HEK293 (cell line): ENCODE results near the gene KLK15.

Experiments used
- GLI2 ChIP-seq: fragments of 450-650 bp; formaldehyde crosslinking; IDR thresholded peaks from 2 replicates; pipeline ENCODE4; 2017; ENCODE audit warnings: missing biosample characterization, missing genetic modification characterization, low read depth, borderline replicate concordance
- GLIS1 ChIP-seq: fragments of 450-650 bp; formaldehyde crosslinking; IDR thresholded peaks from 2 replicates; pipeline ENCODE4 v1.5.1; 2016; ENCODE audit warnings: missing biosample characterization, missing genetic modification characterization
- HOXD13 ChIP-seq: sonication (generic); formaldehyde crosslinking; IDR thresholded peaks from 2 replicates; pipeline ENCODE4 v1.8.0; 2022; ENCODE audit warnings: missing genetic modification reagents, borderline replicate concordance
- PRDM1 ChIP-seq: fragments of 450-650 bp; formaldehyde crosslinking; IDR thresholded peaks from 2 replicates; pipeline ENCODE4; 2016; ENCODE audit warnings: missing biosample characterization, missing genetic modification characterization
- TRIM28 ChIP-seq: IDR thresholded peaks from 2 replicates; pipeline ENCODE4 v1.6.1; 2011; ENCODE audit warnings: low read length, control low read depth, borderline replicate concordance
- YY2 ChIP-seq: fragments of 450-650 bp; formaldehyde crosslinking; IDR thresholded peaks from 2 replicates; pipeline ENCODE4 v1.5.1; 2016; ENCODE audit warnings: missing biosample characterization, missing genetic modification characterization
- ZEB2 ChIP-seq: fragments of 450-650 bp; formaldehyde crosslinking; IDR thresholded peaks from 2 replicates; pipeline ENCODE4 v1.5.1; 2016; ENCODE audit warnings: missing biosample characterization, missing genetic modification characterization
- ZFP41 ChIP-seq: fragments of 450-650 bp; formaldehyde crosslinking; IDR thresholded peaks from 2 replicates; pipeline ENCODE4 v1.5.1; 2016; ENCODE audit warnings: missing biosample characterization, missing genetic modification characterization, borderline replicate concordance
- ZNF148 ChIP-seq: fragments of 450-650 bp; formaldehyde crosslinking; IDR thresholded peaks from 2 replicates; pipeline ENCODE4 v1.5.0; 2017; ENCODE audit warnings: missing biosample characterization, missing genetic modification characterization, borderline replicate concordance
- ZNF155 ChIP-seq: fragments of 450-650 bp; formaldehyde crosslinking; IDR thresholded peaks from 2 replicates; pipeline ENCODE4 v1.5.1; 2016; ENCODE audit warnings: missing biosample characterization, missing genetic modification characterization
- ZNF24 ChIP-seq: fragments of 450-650 bp; formaldehyde crosslinking; IDR thresholded peaks from 2 replicates; pipeline ENCODE4 v1.5.1; 2016; ENCODE audit warnings: missing biosample characterization, missing genetic modification characterization
- ZNF280C ChIP-seq: fragments of 450-650 bp; formaldehyde crosslinking; IDR thresholded peaks from 2 replicates; pipeline ENCODE4 v1.5.1; 2016; ENCODE audit warnings: missing biosample characterization, missing genetic modification characterization
- ZNF292 ChIP-seq: fragments of 450-650 bp; formaldehyde crosslinking; IDR thresholded peaks from 2 replicates; pipeline ENCODE4 v1.5.1; 2016; ENCODE audit warnings: low read depth, missing biosample characterization, missing genetic modification characterization, borderline replicate concordance
- ZNF341 ChIP-seq: fragments of 450-650 bp; formaldehyde crosslinking; IDR thresholded peaks from 2 replicates; pipeline ENCODE4; 2016; ENCODE audit warnings: low read depth, missing biosample characterization, missing genetic modification characterization
- ZNF354C ChIP-seq: fragments of 450-650 bp; formaldehyde crosslinking; IDR thresholded peaks from 2 replicates; pipeline ENCODE4 v1.5.1; 2016; ENCODE audit warnings: missing biosample characterization, missing genetic modification characterization, low read depth, borderline replicate concordance
- ZNF362 ChIP-seq: fragments of 450-650 bp; formaldehyde crosslinking; IDR thresholded peaks from 2 replicates; pipeline ENCODE4 v1.5.1; 2016; ENCODE audit warnings: missing biosample characterization, missing genetic modification characterization
- ZNF37A ChIP-seq: fragments of 450-650 bp; IDR thresholded peaks from 2 replicates; pipeline ENCODE4 v1.5.1; 2018; ENCODE audit warnings: missing biosample characterization, missing genetic modification characterization
- ZNF394 ChIP-seq: fragments of 450-650 bp; formaldehyde crosslinking; IDR thresholded peaks from 2 replicates; pipeline ENCODE4 v1.5.1; 2016; ENCODE audit warnings: missing biosample characterization, missing genetic modification characterization, mild to moderate bottlenecking, moderate library complexity, borderline replicate concordance
- ZNF501 ChIP-seq: fragments of 450-650 bp; formaldehyde crosslinking; IDR thresholded peaks from 2 replicates; pipeline ENCODE4 v1.5.1; 2016; ENCODE audit warnings: missing biosample characterization, missing genetic modification characterization
- ZNF513 ChIP-seq: fragments of 450-650 bp; IDR thresholded peaks from 2 replicates; pipeline ENCODE4 v1.5.1; 2018; ENCODE audit warnings: missing biosample characterization, missing genetic modification characterization
- ZNF561 ChIP-seq: fragments of 450-650 bp; IDR thresholded peaks from 2 replicates; pipeline ENCODE4 v1.5.1; 2018; ENCODE audit warnings: missing biosample characterization, missing genetic modification characterization, borderline replicate concordance
- ZNF610 ChIP-seq: fragments of 450-650 bp; formaldehyde crosslinking; IDR thresholded peaks from 2 replicates; pipeline ENCODE4 v1.5.1; 2016; ENCODE audit warnings: missing biosample characterization, missing genetic modification characterization, borderline replicate concordance
- ZNF623 ChIP-seq: fragments of 450-650 bp; formaldehyde crosslinking; IDR thresholded peaks from 2 replicates; pipeline ENCODE4 v1.5.1; 2016; ENCODE audit warnings: missing biosample characterization, missing genetic modification characterization
- ZNF660 ChIP-seq: fragments of 450-650 bp; IDR thresholded peaks from 2 replicates; pipeline ENCODE4 v1.5.1; 2018; ENCODE audit warnings: missing biosample characterization, mild to moderate bottlenecking, missing genetic modification characterization
- ZNF792 ChIP-seq: fragments of 450-650 bp; formaldehyde crosslinking; IDR thresholded peaks from 2 replicates; pipeline ENCODE4 v1.5.1; 2016; ENCODE audit warnings: missing biosample characterization, missing genetic modification characterization
- ZSCAN18 ChIP-seq: fragments of 450-650 bp; formaldehyde crosslinking; IDR thresholded peaks from 2 replicates; pipeline ENCODE4 v1.5.1; 2016; ENCODE audit warnings: missing biosample characterization, missing genetic modification characterization
- ZSCAN4 ChIP-seq: fragments of 450-650 bp; formaldehyde crosslinking; IDR thresholded peaks from 2 replicates; pipeline ENCODE4 v1.5.1; 2017; ENCODE audit warnings: missing biosample characterization, missing genetic modification characterization

KLK15 gene

GRCh38 chr19:50794074-50794875 is 39.1 kb downstream of the KLK15 start (continued):
- TF ChIP-seq ZNF513 (tag by site-specific recombination) (no peak), ZNF561 (tag by site-specific recombination) (no peak), ZNF792 (no peak), ZFP41 (tag by site-specific recombination) (no peak), ZNF354C (tag by site-specific recombination) (no peak), HOXD13 (no peak), YY2 (tag by site-specific recombination) (peak; percentile 61), ZNF292 (tag by site-specific recombination) (no peak), ZEB2 (tag by site-specific recombination) (no peak), PRDM1 (tag by site-specific recombination) (no peak), ZNF362 (tag by site-specific recombination) (no peak), ZNF610 (tag by site-specific recombination) (no peak), ZNF501 (tag by site-specific recombination) (no peak; the same call in 1 of the 2 replicates), TRIM28 (no peak), ZNF660 (tag by site-specific recombination) (no peak; the same call in 1 of the 2 replicates), GLI2 (no peak), GLIS1 (tag by site-specific recombination) (no peak), ZNF148 (0 out of 2 replicates have a peak, but pooled peaks have one; percentile 53), ZSCAN4 (no peak), ZNF24 (peak; percentile 31; the same call in 1 of the 2 replicates), ZNF341 (tag by site-specific recombination) (peak; percentile 20; the same call in 1 of the 2 replicates), ZSCAN18 (tag by site-specific recombination) (no peak), ZNF623 (tag by site-specific recombination) (no peak), ZNF280C (tag by site-specific recombination) (no peak), ZNF37A (tag by site-specific recombination) (no peak), ZNF155 (tag by site-specific recombination) (no peak), ZNF394 (peak; percentile 78; the same call in 1 of the 2 replicates)
